ENCODE results near the gene SLAMF7.
"Not testable (repeated sequence)": the region's sequence is repeated elsewhere in the genome, so short reads cannot be mapped to it uniquely, and the experiment has no call there.

Gene SLAMF7

DNA sequence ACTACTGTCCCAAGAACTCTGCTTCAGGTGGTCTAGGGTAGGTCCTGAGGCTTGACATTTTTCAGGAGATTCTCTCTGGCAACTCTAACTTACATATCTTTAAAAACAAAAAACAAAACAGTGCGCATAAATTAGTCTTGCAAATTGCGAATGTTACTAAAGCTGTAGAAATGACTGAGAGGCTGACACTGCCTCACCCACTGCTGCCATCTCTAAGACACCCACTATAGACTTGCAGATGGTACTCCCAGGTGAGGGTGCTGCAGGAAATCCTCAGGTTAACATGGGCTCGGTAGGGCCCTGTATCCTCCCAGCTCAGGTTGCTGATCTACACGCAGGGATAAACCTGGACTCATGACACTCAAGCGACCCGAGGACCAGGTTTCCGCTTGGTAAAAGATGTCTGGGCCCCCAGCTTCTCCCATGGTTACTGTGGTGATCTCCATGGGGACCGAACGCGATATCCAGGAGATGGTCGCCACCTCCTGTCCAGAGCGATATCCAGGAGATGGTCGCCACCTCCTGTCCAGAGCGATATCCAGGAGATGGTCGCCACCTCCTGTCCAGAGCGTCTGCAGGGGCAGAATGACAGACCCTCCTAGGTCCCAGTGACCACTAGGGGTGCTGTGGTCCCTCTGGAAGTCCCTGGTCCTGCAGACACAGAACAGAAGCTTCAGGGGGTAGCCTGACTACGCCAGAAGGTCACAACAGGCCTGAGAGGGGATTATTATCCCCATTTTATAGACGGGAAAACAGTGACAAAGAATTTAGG, 40.8 kb downstream of the SLAMF7 start:
- H3K9ac ChIP-seq (ENCODE audit: low read depth, low read length) = no peak overlapping the region
- H3K9me3 ChIP-seq (replicated peaks; ENCODE audit: low read length) = no peaks in the 10 kb centered on the region
- H3K4me3 ChIP-seq (ENCODE audit: low read length) = no peak overlapping the region
- H3K4me1 ChIP-seq (ENCODE audit: control insufficient read depth, insufficient read depth, low read length) = no peaks in the 10 kb centered on the region
- H3K27me3 ChIP-seq (ENCODE audit: control insufficient read depth, insufficient read depth, low read length) = no peaks in the 10 kb centered on the region
- H3K4me2 ChIP-seq (ENCODE audit: low read length) = no peak overlapping the region
- H3K36me3 ChIP-seq (ENCODE audit: insufficient read depth, low read length) = no peaks in the 10 kb centered on the region

DNA sequence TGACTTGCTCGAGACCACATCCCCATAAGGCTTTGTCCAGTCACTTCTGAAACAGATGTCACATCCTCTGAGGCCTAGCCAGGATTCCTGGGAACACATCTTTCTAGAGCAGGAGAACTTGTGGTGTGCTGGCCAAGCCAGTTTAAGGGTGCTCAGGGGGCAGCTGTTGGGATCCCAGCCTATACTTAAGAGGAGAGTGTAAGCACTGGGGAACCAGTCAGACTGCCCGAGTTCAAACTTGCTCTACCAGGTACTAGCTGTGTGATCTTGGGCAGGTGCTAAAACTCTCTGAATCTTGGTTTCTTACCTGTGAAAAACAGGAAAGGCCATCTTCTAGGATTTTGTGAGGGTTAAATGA, 41.3 kb downstream of the SLAMF7 start:
- Histone ChIP-seq H3K9me3 (replicated peaks; ENCODE audit: low read length) (no peaks in the 10 kb centered on the region), H3K4me2 (ENCODE audit: low read length) (no peak overlapping the region), H3K27me3 (ENCODE audit: control insufficient read depth, insufficient read depth, low read length) (no peaks in the 10 kb centered on the region), H3K36me3 (ENCODE audit: insufficient read depth, low read length) (no peaks in the 10 kb centered on the region), H3K4me1 (ENCODE audit: control insufficient read depth, insufficient read depth, low read length) (no peaks in the 10 kb centered on the region), H3K4me3 (ENCODE audit: low read length) (no peak overlapping the region), H3K9ac (ENCODE audit: low read depth, low read length) (no peak overlapping the region)

DNA sequence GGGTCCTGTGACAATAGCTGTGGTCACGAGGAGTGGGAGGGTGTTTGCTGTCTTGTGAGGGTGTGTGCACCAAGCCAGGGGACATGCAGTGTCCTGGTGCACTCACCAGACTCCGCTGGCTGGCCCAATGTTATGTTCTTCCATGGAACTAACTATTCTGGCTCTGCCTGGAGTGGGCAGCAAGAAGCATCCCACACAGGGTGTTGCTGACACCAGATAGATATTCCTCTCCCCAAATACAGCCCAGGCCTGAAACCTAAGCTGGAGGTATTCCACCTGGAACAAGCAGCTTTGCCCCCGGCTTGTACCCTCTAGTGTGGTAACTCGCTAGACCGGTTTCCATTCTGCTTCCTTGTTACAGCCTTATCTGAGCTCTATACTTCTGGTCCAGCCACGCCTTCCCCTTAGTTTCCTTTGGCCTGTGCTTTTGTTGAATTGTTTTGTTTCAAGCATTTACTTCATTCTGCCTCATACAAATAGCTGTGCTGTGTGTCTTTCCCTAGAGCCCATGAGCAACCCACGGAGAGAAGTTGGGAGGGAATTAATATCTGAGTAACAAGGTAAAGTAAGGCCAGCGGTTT, 42.2 kb downstream of the SLAMF7 start:
- H3K36me3 ChIP-seq (ENCODE audit: insufficient read depth, low read length) = no peaks in the 10 kb centered on the region
- no peak overlapping the region for H3K4me2 ChIP-seq (ENCODE audit: low read length)
- H3K4me1 ChIP-seq (ENCODE audit: control insufficient read depth, insufficient read depth, low read length) = no peaks in the 10 kb centered on the region
- no peaks in the 10 kb centered on the region for H3K27me3 ChIP-seq (ENCODE audit: control insufficient read depth, insufficient read depth, low read length)
- no peaks in the 10 kb centered on the region for H3K9me3 ChIP-seq (replicated peaks; ENCODE audit: low read length)
- H3K4me3 ChIP-seq (ENCODE audit: low read length) = no peak overlapping the region
- no peak overlapping the region for H3K9ac ChIP-seq (ENCODE audit: low read depth, low read length)

DNA sequence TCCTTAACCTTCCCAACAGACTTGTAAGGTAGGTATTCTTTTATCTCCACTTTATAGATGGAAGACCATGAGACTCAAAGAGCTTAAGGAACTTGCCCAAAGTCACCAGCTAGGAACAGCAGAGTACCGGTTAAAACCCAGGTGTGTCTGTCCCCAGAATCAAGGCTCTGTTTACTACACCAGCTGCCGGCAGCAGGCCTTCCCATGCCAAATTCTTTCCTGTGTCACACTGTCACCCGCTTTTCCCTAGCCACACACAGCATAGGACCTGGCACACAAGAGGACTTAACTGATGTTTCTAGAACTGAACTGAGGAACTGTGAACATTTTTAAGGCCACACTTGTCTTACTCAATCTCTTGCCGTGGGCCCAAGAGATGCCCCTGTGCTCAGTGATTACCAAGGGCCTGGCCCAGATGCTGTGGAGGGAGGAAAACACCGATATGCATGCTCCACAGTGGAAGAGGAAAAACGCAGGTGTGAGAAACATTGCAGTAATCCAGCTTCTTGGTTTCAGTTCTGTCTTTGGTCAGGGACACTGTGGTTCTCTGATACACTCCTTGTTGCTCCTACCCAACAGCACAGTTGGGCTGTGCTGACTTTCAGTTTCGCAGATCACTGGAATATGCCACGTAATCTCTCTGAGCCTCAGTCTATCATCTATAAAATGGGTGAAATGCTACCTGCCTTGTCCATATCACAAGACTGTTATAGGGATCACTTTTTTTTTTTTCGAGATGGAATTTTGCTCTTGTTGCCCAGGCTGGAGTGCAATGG, 43.1 kb downstream of the SLAMF7 start:
- H3K9me3 ChIP-seq (replicated peaks; ENCODE audit: low read length) = no peaks in the 10 kb centered on the region
- H3K36me3 ChIP-seq (ENCODE audit: insufficient read depth, low read length) = no peaks in the 10 kb centered on the region
- no peaks in the 10 kb centered on the region for H3K4me1 ChIP-seq (ENCODE audit: control insufficient read depth, insufficient read depth, low read length)
- H3K4me3 ChIP-seq (ENCODE audit: low read length) = no peak overlapping the region
- H3K4me2 ChIP-seq (ENCODE audit: low read length) = no peak overlapping the region
- H3K27me3 ChIP-seq (ENCODE audit: control insufficient read depth, insufficient read depth, low read length) = no peaks in the 10 kb centered on the region
- no peak overlapping the region for H3K9ac ChIP-seq (ENCODE audit: low read depth, low read length)

DNA sequence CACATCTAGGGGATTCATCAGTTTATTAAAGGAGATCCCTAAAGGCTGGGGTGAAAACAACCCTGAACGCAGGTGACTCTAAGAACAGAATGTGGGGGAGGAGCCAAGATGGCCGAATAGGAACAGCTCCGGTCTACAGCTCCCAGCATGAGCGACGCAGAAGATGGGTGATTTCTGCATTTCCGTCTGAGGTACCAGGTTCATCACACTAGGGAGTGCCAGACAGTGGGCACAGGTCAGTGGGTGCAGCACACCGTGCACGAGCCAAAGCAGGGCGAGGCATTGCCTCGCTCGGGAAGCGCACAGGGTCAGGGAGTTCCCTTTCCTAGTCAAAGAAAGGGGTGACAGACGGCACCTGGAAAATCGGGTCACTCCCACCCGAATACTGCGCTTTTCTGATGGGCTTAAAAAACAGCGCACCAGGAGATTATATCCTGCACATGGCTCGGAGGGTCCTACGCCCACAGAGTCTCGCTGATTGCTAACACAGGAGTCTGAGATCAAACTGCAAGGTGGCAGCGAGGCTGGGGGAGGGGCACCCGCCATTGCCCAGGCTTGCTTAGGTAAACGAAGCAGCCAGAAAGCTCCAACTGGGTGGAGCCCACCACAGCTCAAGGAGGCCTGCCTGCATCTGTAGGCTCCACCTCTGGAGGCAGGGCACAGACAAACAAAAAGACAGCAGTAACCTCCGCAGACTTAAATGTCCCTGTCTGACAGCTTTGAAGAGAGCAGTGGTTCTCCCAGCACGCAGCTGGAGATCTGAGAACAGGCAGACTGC, 44.1 kb downstream of the SLAMF7 start:
- H3K9ac ChIP-seq (ENCODE audit: low read depth, low read length); H3K36me3 ChIP-seq (ENCODE audit: insufficient read depth, low read length); H3K4me2 ChIP-seq (ENCODE audit: low read length); H3K4me3 ChIP-seq (ENCODE audit: low read length); H3K9me3 ChIP-seq (replicated peaks; ENCODE audit: low read length); H3K27me3 ChIP-seq (ENCODE audit: control insufficient read depth, insufficient read depth, low read length); H3K4me1 ChIP-seq (ENCODE audit: control insufficient read depth, insufficient read depth, low read length): not testable (repeated sequence)

- H3K27me3 ChIP-seq (ENCODE audit: control insufficient read depth, insufficient read depth, low read length) = no peaks in the 10 kb centered on the region
- no peak overlapping the region for H3K9ac ChIP-seq (ENCODE audit: low read depth, low read length)
- H3K4me3 ChIP-seq (ENCODE audit: low read length) = no peak overlapping the region
- H3K4me1 ChIP-seq (ENCODE audit: control insufficient read depth, insufficient read depth, low read length) = no peaks in the 10 kb centered on the region
- no peak overlapping the region for H3K4me2 ChIP-seq (ENCODE audit: low read length)
- no peaks in the 10 kb centered on the region for H3K9me3 ChIP-seq (replicated peaks; ENCODE audit: low read length)
- no peaks in the 10 kb centered on the region for H3K36me3 ChIP-seq (ENCODE audit: insufficient read depth, low read length)
These were observed 50.1 kb downstream of the SLAMF7 start for GRCh38 chr1:160789051-160789701.

DNA sequence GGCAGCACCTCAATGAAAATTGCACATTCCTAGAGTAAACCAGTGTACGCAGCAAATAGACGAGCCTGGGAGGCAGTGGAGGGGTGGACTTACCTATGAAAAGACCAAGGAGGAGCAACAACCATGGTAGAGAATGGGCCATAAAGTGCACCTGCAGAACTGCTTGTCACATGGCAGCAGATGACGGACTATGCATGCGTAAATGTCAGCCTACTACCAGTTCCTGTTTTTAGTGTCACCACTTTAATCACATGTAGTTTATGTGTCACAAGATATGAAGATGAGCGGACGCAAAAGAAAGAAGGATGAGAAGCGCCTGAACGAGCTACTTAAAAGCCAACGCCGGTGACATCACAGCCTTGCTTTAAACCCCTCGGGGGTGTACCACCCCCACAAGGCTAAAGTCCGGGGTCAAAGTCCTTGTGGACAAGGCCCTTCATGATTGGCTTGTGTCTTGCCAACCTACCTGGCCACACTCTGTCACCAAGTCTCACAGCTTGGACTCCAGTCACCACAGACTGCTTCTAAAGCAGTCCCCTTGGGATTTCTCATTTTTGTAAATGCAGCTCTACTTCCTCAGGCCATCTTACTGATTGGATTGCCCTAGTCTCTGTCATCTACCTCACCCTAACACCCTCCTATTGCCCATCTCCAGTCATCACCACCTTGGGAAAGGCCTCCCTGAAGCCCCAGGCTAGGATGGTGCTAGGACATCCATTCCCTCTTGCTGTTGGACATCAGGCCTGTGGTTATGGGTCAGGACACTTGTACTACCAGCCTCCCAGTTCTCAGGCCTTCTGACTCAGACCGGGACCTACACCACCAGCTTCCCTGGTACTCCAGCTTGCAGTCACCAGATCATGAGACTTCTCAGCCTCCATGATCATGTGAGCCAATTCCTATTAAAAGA, 50.9 kb downstream of the SLAMF7 start:
- H3K9ac ChIP-seq (ENCODE audit: low read depth, low read length) = no peak overlapping the region
- H3K4me3 ChIP-seq (ENCODE audit: low read length) = no peak overlapping the region
- no peak overlapping the region for H3K4me2 ChIP-seq (ENCODE audit: low read length)
- H3K4me1 ChIP-seq (ENCODE audit: control insufficient read depth, insufficient read depth, low read length) = no peaks in the 10 kb centered on the region
- no peaks in the 10 kb centered on the region for H3K9me3 ChIP-seq (replicated peaks; ENCODE audit: low read length)
- H3K36me3 ChIP-seq (ENCODE audit: insufficient read depth, low read length) = no peaks in the 10 kb centered on the region
- H3K27me3 ChIP-seq (ENCODE audit: control insufficient read depth, insufficient read depth, low read length) = no peaks in the 10 kb centered on the region

DNA sequence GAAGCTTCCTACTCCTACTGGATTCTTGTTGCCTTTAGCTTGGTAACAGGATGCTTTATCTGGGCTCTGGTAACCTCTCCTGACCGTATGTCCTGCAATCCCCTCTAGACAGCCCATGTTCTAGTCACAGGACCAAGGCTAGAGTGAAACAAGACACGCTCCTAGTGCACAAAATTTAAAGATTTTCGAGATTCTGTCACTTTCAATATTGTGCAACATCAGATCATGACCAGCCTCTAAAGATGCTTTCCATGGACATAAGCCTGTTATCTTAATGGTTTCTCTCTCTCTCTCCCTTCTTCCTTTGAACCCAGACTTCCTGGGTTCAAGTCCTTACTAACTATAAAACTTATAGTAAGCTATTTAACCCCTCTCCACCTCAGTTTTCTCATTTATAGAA, 55.3 kb downstream of the SLAMF7 start:
- Histone ChIP-seq H3K27me3 (ENCODE audit: control insufficient read depth, insufficient read depth, low read length) (no peaks in the 10 kb centered on the region), H3K4me2 (ENCODE audit: low read length) (no peak overlapping the region), H3K4me3 (ENCODE audit: low read length) (no peak overlapping the region), H3K9me3 (replicated peaks; ENCODE audit: low read length) (no peaks in the 10 kb centered on the region), H3K36me3 (ENCODE audit: insufficient read depth, low read length) (no peaks in the 10 kb centered on the region), H3K9ac (ENCODE audit: low read depth, low read length) (no peak overlapping the region), H3K4me1 (ENCODE audit: control insufficient read depth, insufficient read depth, low read length) (no peaks in the 10 kb centered on the region)

- H3K9ac ChIP-seq (ENCODE audit: low read depth, low read length) = no peak within 1 kb of the TSS
- H3K4me3 ChIP-seq (ENCODE audit: low read length) = no peak within 1 kb of the TSS
- no peaks in the 10 kb centered on the region for H3K4me1 ChIP-seq (ENCODE audit: control insufficient read depth, insufficient read depth, low read length)
- H3K27me3 ChIP-seq (ENCODE audit: control insufficient read depth, insufficient read depth, low read length) = no peaks in the 10 kb centered on the region
- no peaks in the 10 kb centered on the region for H3K36me3 ChIP-seq (ENCODE audit: insufficient read depth, low read length)
- H3K9me3 ChIP-seq (replicated peaks; ENCODE audit: low read length) = no peaks in the 10 kb centered on the region
- no peak within 1 kb of the TSS for H3K4me2 ChIP-seq (ENCODE audit: low read length)
These were observed 56.9 kb downstream of the SLAMF7 start, which contains the start of gene LY9 for GRCh38 chr1:160795951-160796383. TSS of gene LY9 (plus strand) at chr1:160796174. CDS start at chr1:160796188, 14 bp downstream.

DNA sequence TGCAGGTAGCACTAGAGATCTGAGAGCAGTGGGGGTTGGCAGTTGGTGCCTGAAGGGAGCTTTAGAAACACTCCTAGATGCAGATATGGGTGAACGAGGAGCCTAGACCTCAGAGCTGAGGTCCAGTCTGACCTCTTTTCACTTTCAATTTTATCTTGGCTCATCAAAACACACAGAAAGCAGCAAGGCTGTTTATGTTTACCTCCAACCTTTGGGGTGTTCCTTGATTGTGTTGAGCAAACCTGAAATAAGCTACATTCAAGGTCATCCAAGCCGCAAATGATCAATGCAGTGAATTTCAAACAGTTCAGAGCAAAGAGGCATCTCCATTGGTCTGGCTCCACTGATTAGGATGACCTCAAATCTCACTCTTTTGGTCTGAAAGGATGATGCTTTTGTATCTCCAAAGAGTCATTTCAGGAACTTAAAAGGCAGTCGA, 58.2 kb downstream of the SLAMF7 start:
- Histone ChIP-seq H3K4me2 (ENCODE audit: low read length) (no peak overlapping the region), H3K9me3 (replicated peaks; ENCODE audit: low read length) (no peaks in the 10 kb centered on the region), H3K4me1 (ENCODE audit: control insufficient read depth, insufficient read depth, low read length) (no peaks in the 10 kb centered on the region), H3K4me3 (ENCODE audit: low read length) (no peak overlapping the region), H3K9ac (ENCODE audit: low read depth, low read length) (no peak overlapping the region), H3K27me3 (ENCODE audit: control insufficient read depth, insufficient read depth, low read length) (no peaks in the 10 kb centered on the region), H3K36me3 (ENCODE audit: insufficient read depth, low read length) (no peaks in the 10 kb centered on the region)
